ENCODE measurements around the gene SYN1.

DNA sequence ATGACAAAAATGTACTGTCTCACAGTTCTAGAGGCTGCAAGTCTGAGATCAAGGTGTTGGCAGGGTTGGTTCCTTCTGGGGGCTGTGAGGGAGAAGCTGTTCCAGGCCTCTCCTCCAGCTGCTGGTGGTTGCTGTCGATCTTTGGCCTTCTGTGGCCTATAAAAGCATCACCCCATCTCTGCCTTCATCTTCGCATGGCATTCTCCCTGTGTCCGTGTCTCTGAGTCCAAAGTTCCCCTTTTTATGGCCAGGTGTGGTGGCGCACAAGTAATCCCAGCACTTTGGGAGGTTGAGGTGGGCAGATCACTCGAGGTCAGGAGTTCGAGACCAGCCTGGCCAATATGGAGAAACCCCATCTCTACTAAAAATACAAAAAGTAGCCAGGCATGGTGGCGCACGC, 90.1 kb downstream of the SYN1 start:
- TF ChIP-seq, protein P1, sequence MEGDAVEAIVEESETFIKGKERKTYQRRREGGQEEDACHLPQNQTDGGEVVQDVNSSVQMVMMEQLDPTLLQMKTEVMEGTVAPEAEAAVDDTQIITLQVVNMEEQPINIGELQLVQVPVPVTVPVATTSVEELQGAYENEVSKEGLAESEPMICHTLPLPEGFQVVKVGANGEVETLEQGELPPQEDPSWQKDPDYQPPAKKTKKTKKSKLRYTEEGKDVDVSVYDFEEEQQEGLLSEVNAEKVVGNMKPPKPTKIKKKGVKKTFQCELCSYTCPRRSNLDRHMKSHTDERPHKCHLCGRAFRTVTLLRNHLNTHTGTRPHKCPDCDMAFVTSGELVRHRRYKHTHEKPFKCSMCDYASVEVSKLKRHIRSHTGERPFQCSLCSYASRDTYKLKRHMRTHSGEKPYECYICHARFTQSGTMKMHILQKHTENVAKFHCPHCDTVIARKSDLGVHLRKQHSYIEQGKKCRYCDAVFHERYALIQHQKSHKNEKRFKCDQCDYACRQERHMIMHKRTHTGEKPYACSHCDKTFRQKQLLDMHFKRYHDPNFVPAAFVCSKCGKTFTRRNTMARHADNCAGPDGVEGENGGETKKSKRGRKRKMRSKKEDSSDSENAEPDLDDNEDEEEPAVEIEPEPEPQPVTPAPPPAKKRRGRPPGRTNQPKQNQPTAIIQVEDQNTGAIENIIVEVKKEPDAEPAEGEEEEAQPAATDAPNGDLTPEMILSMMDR (IDR thresholded peaks at IDR 0.05), result no peak
- TF ChIP-seq POLR2AphosphoS5 (IDR thresholded peaks at IDR 0.05), result no peak
- no peak for TF ChIP-seq POLR2A (IDR thresholded peaks at IDR 0.05)
- TF ChIP-seq EP300 (IDR thresholded peaks at IDR 0.05), result no peak
